PFSK-1 (cell line): ENCODE results near the gene DDX42.
A peak's percentile ranks its signal among the peaks of the same experiment; 100 is the strongest.

Experiments
- POLR2AphosphoS5 ChIP-seq: IDR thresholded peaks from 2 replicates; pipeline ENCODE4 v1.6.1; 2012; ENCODE audit warnings: low read depth, mild to moderate bottlenecking, control low read depth, low read length, moderate library complexity
- REST ChIP-seq, 2 experiments: IDR thresholded peaks; 2 replicates each; pipeline versions ENCODE4 v1.6.1 to v1.8.0; 2011 to 2012; ENCODE audit warnings: low read depth in 2 of 2, low read length in 2 of 2, control low read depth in 1 of 2, inconsistent platforms in 1 of 2, mild to moderate bottlenecking in 1 of 2, moderate library complexity in 1 of 2; ENCODE audit not compliant: insufficient read depth in 1 of 2
- SIN3A ChIP-seq: IDR thresholded peaks from 2 replicates; pipeline ENCODE4 v1.6.1; 2012; ENCODE audit warnings: mild to moderate bottlenecking, low read length, moderate library complexity, borderline replicate concordance; ENCODE audit not compliant: insufficient read depth
- TAF1 ChIP-seq: IDR thresholded peaks from 2 replicates; pipeline ENCODE4 v1.6.1; 2012; ENCODE audit warnings: low read length, control low read depth, borderline replicate concordance; ENCODE audit not compliant: insufficient read depth

DNA sequence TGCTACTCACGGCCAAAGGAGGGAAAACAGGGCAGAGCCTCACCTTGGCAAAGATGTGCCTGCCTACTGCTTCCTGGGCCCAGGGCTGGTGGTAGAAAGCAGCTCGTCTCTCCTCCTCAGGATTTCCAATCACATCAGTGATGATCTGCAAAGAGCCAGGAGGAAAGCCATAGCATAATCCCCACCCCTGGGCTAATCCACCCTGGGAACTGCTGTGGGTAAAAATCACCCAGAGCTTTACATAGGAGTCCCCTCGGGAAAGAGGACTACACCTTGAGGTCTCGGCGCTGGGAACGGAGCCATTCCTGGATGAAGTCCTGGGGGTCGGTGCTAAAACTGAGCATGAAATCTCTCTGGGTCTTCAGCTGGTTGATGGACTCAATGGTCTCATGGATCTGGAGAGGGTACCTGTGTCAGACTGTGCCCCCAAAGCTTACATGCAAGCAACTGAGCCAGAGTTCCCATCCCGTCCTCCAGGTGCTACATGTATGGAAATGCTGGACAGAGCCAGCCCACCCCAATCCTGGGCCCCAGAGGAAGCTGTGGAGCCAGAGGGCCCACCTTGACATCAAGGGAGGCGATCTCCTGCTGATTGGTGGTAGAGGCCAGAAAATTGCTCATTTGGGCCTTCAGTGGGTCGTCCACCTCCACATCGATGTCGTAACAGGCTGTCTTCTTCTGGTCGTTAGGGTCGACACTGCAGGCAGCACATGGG lies 59.2 kb downstream of the DDX42 start:
- TF ChIP-seq POLR2AphosphoS5 (peak; percentile 16; the same call in 1 of the 2 replicates), REST (IDR thresholded peaks at IDR 0.05; ENCODE audit: insufficient read depth in 1 of 2, low read depth in 2 of 2, low read length in 2 of 2) (peak in 1 of 2 experiments; percentile 32; a peak in 1 of 4 replicates), TAF1 (no peak), SIN3A (no peak)
